Measurements from ENCODE around the gene NABP1. TPM values are rescaled to one million over a fixed set of nuclear protein-coding genes. Genes with fewer than 3 reads are reported as not detected.

NABP1 gene
- total RNA-seq, 1 experiment from 2014 or later = 38.7 TPM

- Histone ChIP-seq H3K4me1 (ENCODE audit: control insufficient read depth, insufficient read depth, low read length) (no peaks in the 10 kb centered on the region), H3K4me3 (ENCODE audit: low read depth in 2 of 2, low read length in 2 of 2) (no peak overlapping the region), H3K27me3 (ENCODE audit: control insufficient read depth, insufficient read depth, low read length) (peaks cover 5% of the 10 kb centered on the region; the same call in 1 of the 2 replicates), H3K9me3 (ENCODE audit: control insufficient read depth, insufficient read depth, low read depth, low read length) (no peaks in the 10 kb centered on the region), H3K36me3 (ENCODE audit: control insufficient read depth, insufficient read depth, low read length) (no peaks in the 10 kb centered on the region), H3K27ac (ENCODE audit: low read length) (no peak overlapping the region)
- DNase-seq (ENCODE audit: low read depth, low spot score) = no peak
- BruUV-seq (replicated peaks) = no TSS peak
- ChIA-PET POLR2A (no interaction called here), CTCF (no interaction called here)
- ATAC-seq = no peak
- in situ Hi-C loops (cut with HindIII; ENCODE audit: low pct_unique_long_range_greater_than_20kb, low sequenced_read_pairs) = loop anchor here (25.0 kb wide), 1 partner anchor 137 kb away; no protein-coding TSS in a partner anchor
- intact Hi-C loops (cut with micrococcal nuclease; ENCODE audit: unreplicated experiment) = no loop called here
- TF ChIP-seq TCF7L2 (IDR thresholded peaks at IDR 0.05; ENCODE audit: low read depth, low read length) = no peak
- TF ChIP-seq POLR2AphosphoS5 (IDR thresholded peaks at IDR 0.05; ENCODE audit: low read depth, low read length) = no peak
- TF ChIP-seq REST (IDR thresholded peaks at IDR 0.05; ENCODE audit: insufficient read depth in 1 of 2, low read depth in 2 of 2, low read length in 1 of 2) = no peak
- TF ChIP-seq SIN3A (IDR thresholded peaks at IDR 0.05; ENCODE audit: borderline replicate concordance, insufficient read depth, low read depth, low read length) = no peak
- TF ChIP-seq CTCF (IDR thresholded peaks at IDR 0.05) = no peak
Measured at GRCh38 chr2:191699341-191699945, 21.5 kb downstream of the NABP1 start.

GRCh38 chr2:191701029-191701428 is 23.1 kb downstream of the NABP1 start:
- Histone ChIP-seq H3K27me3 (ENCODE audit: control insufficient read depth, insufficient read depth, low read length) (peaks cover 6% of the 10 kb centered on the region), H3K9me3 (ENCODE audit: control insufficient read depth, insufficient read depth, low read depth, low read length) (no peaks in the 10 kb centered on the region), H3K4me1 (ENCODE audit: control insufficient read depth, insufficient read depth, low read length) (no peaks in the 10 kb centered on the region), H3K27ac (ENCODE audit: low read length) (no peak overlapping the region), H3K36me3 (ENCODE audit: control insufficient read depth, insufficient read depth, low read length) (no peaks in the 10 kb centered on the region), H3K4me3 (ENCODE audit: low read depth in 2 of 2, low read length in 2 of 2) (no peak overlapping the region)
- no TSS peak for BruUV-seq (replicated peaks)
- intact Hi-C loops (cut with micrococcal nuclease; ENCODE audit: unreplicated experiment) = no loop called here
- POLR2A ChIA-PET = no interaction called here
- ATAC-seq (no peak), DNase-seq (ENCODE audit: low read depth, low spot score) (no peak)
- in situ Hi-C loops (cut with HindIII; ENCODE audit: low pct_unique_long_range_greater_than_20kb, low sequenced_read_pairs) = no loop called here
- TF ChIP-seq CTCF (IDR thresholded peaks at IDR 0.05) (no peak), REST (IDR thresholded peaks at IDR 0.05; ENCODE audit: insufficient read depth in 1 of 2, low read depth in 2 of 2, low read length in 1 of 2) (no peak), SIN3A (IDR thresholded peaks at IDR 0.05; ENCODE audit: borderline replicate concordance, insufficient read depth, low read depth, low read length) (no peak), TCF7L2 (IDR thresholded peaks at IDR 0.05; ENCODE audit: low read depth, low read length) (no peak), POLR2AphosphoS5 (IDR thresholded peaks at IDR 0.05; ENCODE audit: low read depth, low read length) (no peak)
- CTCF ChIA-PET = no interaction called here
